Measurements from ENCODE around the gene TOP3A. TPM values are rescaled to one million over a fixed set of nuclear protein-coding genes. Genes with fewer than 3 reads are reported as not detected.

The TOP3A gene
- total RNA-seq, 4 donors from 2014 or later = 21.2 to 33.5 (median 21.8) TPM

DNA sequence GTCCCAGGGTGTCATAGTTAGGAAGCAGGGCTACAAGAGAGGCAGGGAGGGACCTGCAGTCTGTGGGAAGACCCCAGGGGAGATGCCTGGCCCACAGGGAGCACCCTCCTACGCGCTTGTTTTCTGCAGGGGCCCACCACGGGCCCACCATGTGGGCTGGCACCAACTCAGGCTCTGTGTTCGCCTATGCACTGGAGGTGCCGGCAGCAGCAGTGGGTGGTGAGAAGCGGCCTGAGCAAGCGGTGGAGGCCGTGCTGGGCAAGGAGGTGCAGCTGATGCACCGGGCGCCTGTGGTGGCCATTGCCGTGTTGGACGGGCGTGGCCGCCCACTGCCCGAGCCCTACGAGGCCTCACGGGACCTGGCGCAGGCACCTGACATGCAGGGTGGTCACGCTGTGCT lies 74.3 kb downstream of the TOP3A start:
- Histone ChIP-seq H3K36me3 (peaks cover 28 to 96% (median 81%) of the 10 kb centered on the region in 4 donors), H3K4me3 (no peak overlapping the region), H3K4me1 (peaks cover 0 to 4% (median 0%) of the 10 kb centered on the region in 4 donors), H3K27me3 (no peaks in the 10 kb centered on the region), H3K27ac (replicated peaks in 1 of 4) (no peak overlapping the region), H3K9me3 (no peaks in the 10 kb centered on the region)
- no peak for DNase-seq (ENCODE audit: extremely low spot score)
- TF ChIP-seq POLR2A (IDR thresholded peaks at IDR 0.05; ENCODE audit: low read depth) (no peak), EP300 (IDR thresholded peaks at IDR 0.05) (no peak), POLR2AphosphoS5 (IDR thresholded peaks at IDR 0.05) (no peak), CTCF (IDR thresholded peaks at IDR 0.05) (no peak)
- 94% methylated on average over 3 of the region's 19 CpGs for WGBS
- intact Hi-C loops (cut with DNase I) = no loop called here

- no peak for DNase-seq (ENCODE audit: extremely low spot score)
- Histone ChIP-seq H3K27ac (replicated peaks in 1 of 4) (no peak overlapping the region), H3K9me3 (no peaks in the 10 kb centered on the region), H3K4me3 (no peak overlapping the region), H3K4me1 (peaks cover 0 to 4% (median 0%) of the 10 kb centered on the region in 4 donors), H3K36me3 (peaks cover 22 to 96% (median 81%) of the 10 kb centered on the region in 4 donors), H3K27me3 (no peaks in the 10 kb centered on the region)
- WGBS = 80% methylated on average over 7 of the region's 18 CpGs
- intact Hi-C loops (cut with DNase I) = no loop called here
- TF ChIP-seq POLR2A (IDR thresholded peaks at IDR 0.05; ENCODE audit: low read depth) (no peak), EP300 (IDR thresholded peaks at IDR 0.05) (no peak), CTCF (IDR thresholded peaks at IDR 0.05) (no peak), POLR2AphosphoS5 (IDR thresholded peaks at IDR 0.05) (no peak)
Measured at GRCh38 chr17:18238299-18238698, 76.5 kb downstream of the TOP3A start.

DNA sequence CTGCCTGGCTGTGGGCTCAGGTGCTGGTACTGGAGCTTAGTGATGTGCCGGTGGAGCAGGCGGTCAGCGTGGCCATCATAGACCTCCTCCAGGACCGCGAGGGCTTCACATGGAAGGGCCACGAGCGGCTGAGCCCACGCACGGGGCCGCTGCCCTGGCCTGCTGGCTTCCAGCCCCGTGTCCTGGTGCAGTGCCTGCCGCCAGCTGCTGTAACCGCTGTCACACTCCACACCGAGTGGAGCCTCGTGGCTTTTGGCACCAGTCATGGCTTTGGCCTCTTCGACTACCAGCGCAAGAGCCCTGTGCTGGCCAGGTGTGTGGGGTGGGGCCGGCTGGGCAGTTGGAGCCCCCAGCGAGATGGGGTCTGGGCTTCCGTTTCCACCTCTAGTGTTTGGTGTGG lies 77.3 kb downstream of the TOP3A start:
- intact Hi-C loops (cut with DNase I) = no loop called here
- H3K27me3 ChIP-seq = no peaks in the 10 kb centered on the region
- H3K4me1 ChIP-seq = peaks cover 0 to 4% (median 0%) of the 10 kb centered on the region in 4 donors
- no peaks in the 10 kb centered on the region for H3K9me3 ChIP-seq
- H3K27ac ChIP-seq (replicated peaks in 1 of 4) = no peak overlapping the region
- DNase-seq (ENCODE audit: extremely low spot score) = no peak
- WGBS = 93% methylated on average over 5 of the region's 20 CpGs
- TF ChIP-seq POLR2AphosphoS5 (IDR thresholded peaks at IDR 0.05) = no peak
- TF ChIP-seq EP300 (IDR thresholded peaks at IDR 0.05) = no peak
- H3K4me3 ChIP-seq = no peak overlapping the region
- peaks cover 22 to 96% (median 82%) of the 10 kb centered on the region in 4 donors for H3K36me3 ChIP-seq

DNA sequence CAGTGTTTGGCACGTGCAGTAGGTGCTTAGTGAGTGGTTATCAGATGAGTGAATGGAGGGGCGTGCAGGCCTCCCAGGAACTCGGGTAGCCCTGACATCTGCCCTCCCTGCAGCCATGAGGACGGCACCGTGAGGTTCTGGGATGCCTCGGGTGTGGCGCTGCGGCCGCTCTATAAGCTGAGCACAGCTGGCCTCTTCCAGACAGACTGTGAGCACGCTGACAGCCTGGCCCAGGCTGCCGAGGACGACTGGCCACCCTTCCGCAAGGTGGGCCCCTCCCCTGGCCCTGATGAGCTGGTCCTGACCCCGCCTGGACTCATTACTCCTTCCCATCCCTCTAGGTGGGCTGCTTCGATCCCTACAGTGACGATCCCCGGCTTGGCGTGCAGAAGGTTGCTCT lies 78.3 kb downstream of the TOP3A start:
- peaks cover 0 to 4% (median 0%) of the 10 kb centered on the region in 4 donors for H3K4me1 ChIP-seq
- H3K4me3 ChIP-seq = no peak overlapping the region
- no peak for DNase-seq (ENCODE audit: extremely low spot score)
- H3K36me3 ChIP-seq = peaks cover 22 to 90% (median 74%) of the 10 kb centered on the region in 4 donors
- 89% methylated on average over 9 of the region's 18 CpGs for WGBS
- TF ChIP-seq POLR2AphosphoS5 (IDR thresholded peaks at IDR 0.05) (no peak), CTCF (IDR thresholded peaks at IDR 0.05) (no peak), EP300 (IDR thresholded peaks at IDR 0.05) (no peak), POLR2A (IDR thresholded peaks at IDR 0.05; ENCODE audit: low read depth) (no peak)
- H3K9me3 ChIP-seq = no peaks in the 10 kb centered on the region
- H3K27me3 ChIP-seq = no peaks in the 10 kb centered on the region
- no peak overlapping the region for H3K27ac ChIP-seq (replicated peaks in 1 of 4)
- intact Hi-C loops (cut with DNase I) = no loop called here

GRCh38 chr17:18235743-18236256 lies 79.0 kb downstream of the TOP3A start:
- no peaks in the 10 kb centered on the region for H3K27me3 ChIP-seq
- WGBS = 79% methylated on average over 6 of the region's 14 CpGs
- TF ChIP-seq EP300 (IDR thresholded peaks at IDR 0.05) (no peak), POLR2A (IDR thresholded peaks at IDR 0.05; ENCODE audit: low read depth) (no peak), CTCF (IDR thresholded peaks at IDR 0.05) (no peak), POLR2AphosphoS5 (IDR thresholded peaks at IDR 0.05) (no peak)
- DNase-seq (ENCODE audit: extremely low spot score) = no peak
- H3K36me3 ChIP-seq = peaks cover 22 to 83% (median 68%) of the 10 kb centered on the region in 4 donors
- H3K9me3 ChIP-seq = no peaks in the 10 kb centered on the region
- no peak overlapping the region for H3K27ac ChIP-seq (replicated peaks in 1 of 4)
- H3K4me1 ChIP-seq = peaks cover 0 to 4% (median 2%) of the 10 kb centered on the region in 4 donors
- intact Hi-C loops (cut with DNase I) = no loop called here
- no peak overlapping the region for H3K4me3 ChIP-seq
